ENCODE results near the gene EGFL8. TPM values are rescaled to one million over a fixed set of nuclear protein-coding genes. Genes with fewer than 3 reads are reported as not detected.

The EGFL8 gene
- total RNA-seq, 2 donors from 2014 or later: 5.7 to 6.9 TPM

- peak overlapping the region in 3 of 4 donors; percentile 74 to 100 (median 100) for H3K27ac ChIP-seq
- intact Hi-C loops (cut with DNase I): no loop called here
- ATAC-seq: no peak
Observed at GRCh38 chr6:32194388-32194787, 30.0 kb downstream of the EGFL8 start.

GRCh38 chr6:32194825-32195651 is 30.6 kb downstream of the EGFL8 start:
- ATAC-seq: no peak
- Histone ChIP-seq H3K36me3 (replicated peaks in 1 of 2; ENCODE audit: insufficient read depth in 1 of 2, low read depth in 2 of 2) (no peaks in the 10 kb centered on the region), H3K27ac (peak overlapping the region; percentile 74 to 100 (median 88)), H3K9me3 (no peaks in the 10 kb centered on the region), H3K27me3 (no peaks in the 10 kb centered on the region), H3K4me3 (no peak overlapping the region), H3K4me1 (peaks cover 28% of the 10 kb centered on the region)
- WGBS, 2 donors: 15 to 18% methylated on average over 13 to 15 of the region's 15 CpGs
- DNase-seq: peak in 3 of 4 donors; percentile 41 to 54 (median 51)
- intact Hi-C loops (cut with DNase I): no loop called here
- TF ChIP-seq, protein P1, sequence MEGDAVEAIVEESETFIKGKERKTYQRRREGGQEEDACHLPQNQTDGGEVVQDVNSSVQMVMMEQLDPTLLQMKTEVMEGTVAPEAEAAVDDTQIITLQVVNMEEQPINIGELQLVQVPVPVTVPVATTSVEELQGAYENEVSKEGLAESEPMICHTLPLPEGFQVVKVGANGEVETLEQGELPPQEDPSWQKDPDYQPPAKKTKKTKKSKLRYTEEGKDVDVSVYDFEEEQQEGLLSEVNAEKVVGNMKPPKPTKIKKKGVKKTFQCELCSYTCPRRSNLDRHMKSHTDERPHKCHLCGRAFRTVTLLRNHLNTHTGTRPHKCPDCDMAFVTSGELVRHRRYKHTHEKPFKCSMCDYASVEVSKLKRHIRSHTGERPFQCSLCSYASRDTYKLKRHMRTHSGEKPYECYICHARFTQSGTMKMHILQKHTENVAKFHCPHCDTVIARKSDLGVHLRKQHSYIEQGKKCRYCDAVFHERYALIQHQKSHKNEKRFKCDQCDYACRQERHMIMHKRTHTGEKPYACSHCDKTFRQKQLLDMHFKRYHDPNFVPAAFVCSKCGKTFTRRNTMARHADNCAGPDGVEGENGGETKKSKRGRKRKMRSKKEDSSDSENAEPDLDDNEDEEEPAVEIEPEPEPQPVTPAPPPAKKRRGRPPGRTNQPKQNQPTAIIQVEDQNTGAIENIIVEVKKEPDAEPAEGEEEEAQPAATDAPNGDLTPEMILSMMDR (IDR thresholded peaks at IDR 0.05): peak in 4 of 7 experiments; percentile 47 to 56 (median 52)
- no peak for TF ChIP-seq POLR2A (IDR thresholded peaks at IDR 0.05)

More at GRCh38 chr6:32194388-32194787, 30.0 kb downstream of the EGFL8 start:
- Histone ChIP-seq H3K4me3 (no peak overlapping the region), H3K4me1 (peaks cover 29% of the 10 kb centered on the region), H3K9me3 (no peaks in the 10 kb centered on the region), H3K27me3 (no peaks in the 10 kb centered on the region), H3K36me3 (replicated peaks in 1 of 2; ENCODE audit: insufficient read depth in 1 of 2, low read depth in 2 of 2) (no peaks in the 10 kb centered on the region)
- no peak for TF ChIP-seq POLR2A (IDR thresholded peaks at IDR 0.05)
- TF ChIP-seq, protein P1 (IDR thresholded peaks at IDR 0.05): no peak
- no peak for DNase-seq
- 86 to 90% methylated on average over 4 of the region's 4 CpGs for WGBS, 2 donors

GRCh38 chr6:32195652-32195901 is 31.2 kb downstream of the EGFL8 start:
- DNase-seq (peak; percentile 100), ATAC-seq (peak; percentile 90)
- 0% methylated on average over 25 of the region's 25 CpGs; no CpG with 5 or more reads in 1 of the 2 donors for whole genome bisulfite sequencing, 2 donors
- no peak overlapping the region for H3K4me3 ChIP-seq
- peaks cover 26% of the 10 kb centered on the region for H3K4me1 ChIP-seq
- no peak for TF ChIP-seq POLR2A (IDR thresholded peaks at IDR 0.05)
- TF ChIP-seq, protein P1 (IDR thresholded peaks at IDR 0.05): peak; percentile 30 to 96 (median 78)
- no peaks in the 10 kb centered on the region for H3K27me3 ChIP-seq
- intact Hi-C loops (cut with DNase I): no loop called here
- H3K9me3 ChIP-seq: no peaks in the 10 kb centered on the region
- H3K27ac ChIP-seq: peak overlapping the region; percentile 95 to 100 (median 99)
- no peaks in the 10 kb centered on the region for H3K36me3 ChIP-seq (replicated peaks in 1 of 2; ENCODE audit: insufficient read depth in 1 of 2, low read depth in 2 of 2)

DNA sequence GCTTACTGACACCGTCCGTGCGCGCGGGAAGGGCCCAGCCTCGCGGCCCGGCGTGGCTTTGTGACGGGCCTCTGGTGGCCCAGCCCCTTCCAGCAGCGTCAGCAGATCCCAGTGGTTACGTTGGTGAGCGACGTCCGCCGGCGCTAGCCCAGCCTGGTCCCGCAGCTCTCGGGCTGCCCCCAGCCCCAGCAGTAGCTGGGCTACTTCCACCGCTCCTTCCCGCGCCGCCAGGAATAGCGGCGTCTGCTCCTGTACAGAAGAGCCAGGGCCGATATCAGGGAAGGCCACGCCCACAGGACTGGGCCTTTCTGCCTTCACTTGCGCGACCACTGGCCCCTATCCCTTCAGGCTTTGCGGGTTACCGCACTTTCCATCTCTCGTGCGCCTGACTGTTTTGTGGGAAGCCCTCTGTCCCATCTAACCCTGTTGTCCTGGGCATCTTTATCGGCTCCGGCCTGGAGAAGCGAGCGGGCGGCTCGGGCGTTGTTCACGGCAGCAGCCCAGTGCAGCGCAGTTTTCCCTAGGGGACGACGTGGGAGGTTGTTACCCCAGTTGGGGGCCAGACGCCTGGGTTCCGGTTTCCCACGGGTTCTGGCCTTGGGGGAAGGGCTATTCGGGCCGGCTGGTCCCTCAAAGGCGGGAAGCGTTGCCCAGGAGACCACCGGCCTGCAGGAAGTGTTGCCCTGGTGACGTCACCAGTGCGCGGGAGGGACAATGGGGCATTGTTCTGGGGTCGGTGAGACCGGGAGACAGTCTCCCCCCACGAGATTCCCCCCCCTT is 31.7 kb downstream of the EGFL8 start:
- DNase-seq: peak; percentile 87 to 93 (median 90)
- 0% methylated on average over 2 to 58 of the region's 58 CpGs for WGBS, 2 donors
- Histone ChIP-seq H3K36me3 (replicated peaks in 1 of 2; ENCODE audit: insufficient read depth in 1 of 2, low read depth in 2 of 2) (no peaks in the 10 kb centered on the region), H3K27ac (peak overlapping the region; percentile 95 to 100 (median 99)), H3K4me3 (peak overlapping the region; percentile 10 to 61), H3K27me3 (no peaks in the 10 kb centered on the region), H3K4me1 (peaks cover 21% of the 10 kb centered on the region), H3K9me3 (no peaks in the 10 kb centered on the region)
- intact Hi-C loops (cut with DNase I): no loop called here
- TF ChIP-seq, protein P1 (IDR thresholded peaks at IDR 0.05): peak in 1 of 7 experiments; percentile 9
- TF ChIP-seq POLR2A (IDR thresholded peaks at IDR 0.05): peak; percentile 97 to 99 (median 99)
- peak; percentile 34 for ATAC-seq
